Central memory CD8-positive, alpha-beta T cell (primary cell): Measurements from ENCODE around the gene NR6A1.

Experiments used
- ATAC-seq: fragments of 150-1000 bp; cut with Tn5 transposase; replicated peaks from 2 replicates; pipeline ENCODE4 v1.10.0; 2022; ENCODE audit warnings: mild to moderate bottlenecking, moderate FRiP score, moderate number of reproducible peaks; ENCODE audit not compliant: poor library complexity, severe bottlenecking; ENCODE audit errors: extremely low read depth
- DNase-seq, 2 donors: peaks; one replicate each; pipeline ENCODE4 v3.0.0; 2021; ENCODE audit warnings: low spot score in 2 of 2
- H3K27ac Mint-ChIP-seq: one replicate; pipeline ENCODE4 v1.8.0; 2022; ENCODE audit warnings: low read depth, mild to moderate bottlenecking, moderate library complexity, mixed read lengths
- H3K27me3 Mint-ChIP-seq: one replicate; pipeline ENCODE4 v1.8.0; 2022; ENCODE audit warnings: mixed read lengths
- H3K36me3 Mint-ChIP-seq: one replicate; pipeline ENCODE4 v1.8.0; 2022; ENCODE audit warnings: mild to moderate bottlenecking, moderate library complexity, mixed read lengths; ENCODE audit not compliant: insufficient read depth
- H3K4me1 Mint-ChIP-seq: one replicate; pipeline ENCODE4 v1.8.0; 2022; ENCODE audit warnings: mixed read lengths
- H3K4me3 Mint-ChIP-seq: one replicate; pipeline ENCODE4 v1.8.0; 2022; ENCODE audit warnings: mild to moderate bottlenecking, moderate library complexity, mixed read lengths
- H3K9me3 Mint-ChIP-seq: one replicate; pipeline ENCODE4 v1.8.0; 2022; ENCODE audit warnings: mixed read lengths

NR6A1 gene

DNA sequence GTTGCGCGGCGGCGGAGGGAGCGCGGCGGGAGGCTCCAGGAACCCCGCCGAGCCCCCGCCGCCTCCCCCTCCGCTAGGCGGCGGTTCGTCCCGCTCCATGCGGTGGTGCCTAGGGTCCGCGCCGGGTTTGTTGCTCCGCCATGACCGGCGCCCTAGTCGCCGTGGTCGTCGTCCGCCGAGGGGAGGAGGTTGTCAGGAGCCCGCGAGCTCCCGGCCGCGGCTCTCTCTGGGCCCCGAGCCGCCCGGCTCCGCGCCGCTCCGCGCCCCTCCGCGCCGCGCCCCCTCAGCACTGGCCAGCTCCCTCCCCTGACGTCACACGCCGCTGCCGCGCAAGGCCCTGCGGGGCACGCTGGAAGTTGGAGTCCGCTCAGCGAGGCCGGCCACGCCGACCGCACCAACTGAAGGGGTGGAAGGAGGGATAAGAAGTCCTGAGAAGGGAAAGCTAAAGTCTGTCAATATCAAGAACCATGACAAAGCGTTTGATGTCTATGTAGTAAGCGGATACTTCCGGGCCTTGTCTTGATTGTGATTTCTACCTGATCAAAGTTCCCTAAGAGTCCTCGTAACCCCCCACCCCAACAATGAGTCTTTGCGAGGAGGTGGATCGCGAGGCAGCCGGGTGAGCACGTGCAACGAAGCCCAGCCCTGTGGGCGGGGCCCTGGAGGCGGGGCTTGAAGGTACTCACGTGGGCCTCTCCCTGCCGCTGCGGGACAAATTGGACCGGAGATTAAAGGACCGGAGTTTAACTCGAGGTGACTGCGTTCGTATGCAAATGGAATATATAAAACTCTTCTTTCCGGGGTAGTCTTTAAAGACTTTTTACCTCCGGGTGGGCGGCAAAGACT is at the start of gene NR6A1:
Gene NR6A1, minus strand, starts transcription at position 291 of the 846 bp plus-strand sequence.
- peaks cover 66% of the 10 kb centered on the region for H3K27me3 Mint-ChIP-seq
- DNase-seq = peak; percentile 89 to 92

DNA sequence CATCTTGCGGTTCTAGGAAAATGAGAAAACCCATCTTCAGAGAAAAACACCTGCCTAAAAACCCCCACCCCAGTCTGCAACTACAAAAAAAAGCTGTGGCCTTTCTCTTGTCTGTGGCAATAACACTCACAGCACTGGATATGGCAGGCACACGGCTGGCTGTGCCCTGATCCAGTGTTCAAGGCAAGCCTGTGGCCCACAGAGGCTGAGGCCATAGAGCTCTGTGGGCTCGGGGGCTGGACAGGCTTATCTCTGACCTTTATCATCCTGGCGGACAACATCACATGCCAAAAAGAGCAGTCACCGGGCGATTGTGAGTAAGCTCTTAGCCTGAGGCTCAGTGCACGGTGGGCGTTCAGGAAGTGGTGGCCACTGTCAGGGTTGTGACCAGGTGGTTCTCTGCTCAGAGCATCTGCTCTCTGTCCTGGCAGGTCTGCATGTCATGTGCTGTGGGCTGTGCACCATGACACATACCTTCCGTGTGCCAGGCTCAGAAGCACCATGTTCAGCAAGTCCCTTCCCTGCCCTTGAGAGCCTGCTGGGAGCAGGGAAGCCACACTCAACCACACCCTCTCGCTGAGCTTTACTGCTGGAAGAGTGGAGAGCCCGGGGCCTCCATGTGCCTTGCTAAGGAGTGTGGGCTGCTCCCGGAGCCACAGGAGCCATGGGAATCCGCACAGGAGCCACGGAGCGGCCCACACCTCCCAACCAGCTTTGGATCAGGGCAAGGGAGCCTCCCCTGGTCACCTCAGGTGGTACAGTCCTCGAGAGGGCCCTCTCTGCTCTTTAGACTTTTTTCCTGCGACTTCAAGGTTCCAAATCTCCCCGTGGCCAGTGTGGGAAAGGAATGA is 47.5 kb upstream of the NR6A1 start:
- H3K9me3 Mint-ChIP-seq = no peaks in the 10 kb centered on the region
- no peaks in the 10 kb centered on the region for H3K4me1 Mint-ChIP-seq
- peaks cover 36% of the 10 kb centered on the region for H3K27me3 Mint-ChIP-seq
- ATAC-seq = no peak
- peaks cover under 1% of the 10 kb centered on the region for H3K36me3 Mint-ChIP-seq
- H3K4me3 Mint-ChIP-seq = no peak overlapping the region
- no peak for DNase-seq
- H3K27ac Mint-ChIP-seq = no peak overlapping the region

More for the DNA sequence above, at the start of gene NR6A1:
- Mint-ChIP-seq H3K4me3 (peak within 1 kb of the TSS; percentile 83), H3K36me3 (peaks cover 15% of the 10 kb centered on the region), H3K27ac (peak within 1 kb of the TSS; percentile 85), H3K4me1 (peaks cover 44% of the 10 kb centered on the region), H3K9me3 (no peaks in the 10 kb centered on the region)
- peak; percentile 91 for ATAC-seq

DNA sequence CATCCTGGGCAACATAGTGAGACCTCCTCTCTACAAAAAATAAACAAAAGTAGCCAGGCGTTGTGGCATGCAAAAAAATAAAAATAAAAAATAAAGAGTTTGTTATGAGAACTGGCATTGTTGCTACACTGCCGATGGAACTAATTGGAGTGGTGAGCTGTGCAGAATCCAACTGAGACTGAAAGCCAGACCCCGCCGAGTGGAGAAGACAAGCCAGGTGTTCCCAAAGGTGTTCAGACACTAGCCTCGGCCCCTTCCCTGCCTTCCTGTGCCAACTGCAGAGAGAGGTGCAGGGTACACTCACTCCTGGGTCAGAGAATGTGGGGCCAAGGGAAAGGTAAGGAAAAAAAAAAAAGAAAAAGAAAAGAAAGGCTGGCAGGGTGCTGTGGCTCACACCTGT is 44.5 kb upstream of the NR6A1 start:
- no peak overlapping the region for H3K27ac Mint-ChIP-seq
- no peaks in the 10 kb centered on the region for H3K4me1 Mint-ChIP-seq
- H3K36me3 Mint-ChIP-seq = no peaks in the 10 kb centered on the region
- H3K9me3 Mint-ChIP-seq = no peaks in the 10 kb centered on the region
- no peak for ATAC-seq
- no peak for DNase-seq
- H3K27me3 Mint-ChIP-seq = peaks cover 29% of the 10 kb centered on the region
- H3K4me3 Mint-ChIP-seq = no peak overlapping the region

DNA sequence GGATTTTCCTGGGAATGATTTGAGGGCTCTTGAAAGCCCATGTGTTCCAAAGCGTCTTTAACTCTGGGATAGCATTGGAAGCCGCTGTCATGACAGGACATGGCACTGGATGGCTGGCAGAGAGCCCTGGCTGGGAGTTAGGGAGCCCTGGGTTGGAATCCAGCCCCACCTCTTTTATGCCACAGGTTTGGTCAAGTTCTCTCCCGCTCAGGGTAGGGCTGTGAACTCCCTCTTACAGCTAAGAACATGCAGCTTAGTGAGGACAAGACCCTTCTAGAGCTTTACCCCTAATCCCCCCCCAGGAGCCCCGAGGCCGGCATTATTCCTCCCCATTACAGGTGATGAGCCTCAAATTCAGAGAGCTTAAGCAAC is 43.0 kb upstream of the NR6A1 start:
- H3K4me1 Mint-ChIP-seq = no peaks in the 10 kb centered on the region
- no peaks in the 10 kb centered on the region for H3K36me3 Mint-ChIP-seq
- ATAC-seq (no peak), DNase-seq (no peak)
- no peak overlapping the region for H3K27ac Mint-ChIP-seq
- H3K27me3 Mint-ChIP-seq = peaks cover 22% of the 10 kb centered on the region
- H3K9me3 Mint-ChIP-seq = no peaks in the 10 kb centered on the region
- no peak overlapping the region for H3K4me3 Mint-ChIP-seq

DNA sequence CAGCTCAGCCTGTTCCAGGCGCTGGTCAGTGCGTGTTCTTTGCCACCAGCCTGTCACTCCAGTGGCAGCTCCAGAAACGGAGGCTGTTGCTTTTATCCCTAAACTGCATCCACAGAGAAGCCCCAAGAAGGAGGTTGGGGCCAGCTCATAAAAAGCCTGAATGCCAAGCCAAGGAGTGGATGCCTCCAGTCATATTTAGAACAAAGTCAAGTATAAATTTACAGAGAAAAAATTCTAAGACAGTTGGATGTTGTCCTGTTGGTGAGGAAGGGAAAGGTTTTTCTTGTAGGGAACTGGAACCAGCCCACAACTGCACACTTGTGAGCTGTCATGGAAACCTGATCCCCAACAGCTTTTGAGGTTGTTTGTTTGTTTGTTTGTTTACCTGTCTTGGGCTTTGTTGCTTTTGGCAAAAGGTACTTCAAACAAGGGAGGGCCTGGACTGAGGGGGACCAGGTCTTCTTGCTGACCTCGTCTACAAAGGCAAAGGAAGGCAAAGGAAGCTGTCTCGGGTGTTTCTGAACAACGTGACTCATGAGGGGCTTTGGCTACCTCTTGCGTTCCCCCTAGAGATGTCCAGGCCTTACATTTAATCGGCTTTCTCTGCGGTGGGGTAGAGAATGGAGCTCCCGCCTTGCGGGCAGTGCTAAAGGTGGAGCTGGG is 42.5 kb upstream of the NR6A1 start:
- Mint-ChIP-seq H3K27ac (no peak overlapping the region), H3K4me1 (no peaks in the 10 kb centered on the region), H3K9me3 (no peaks in the 10 kb centered on the region), H3K27me3 (peaks cover 21% of the 10 kb centered on the region), H3K4me3 (no peak overlapping the region), H3K36me3 (no peaks in the 10 kb centered on the region)
- DNase-seq = no peak
- ATAC-seq = no peak

DNA sequence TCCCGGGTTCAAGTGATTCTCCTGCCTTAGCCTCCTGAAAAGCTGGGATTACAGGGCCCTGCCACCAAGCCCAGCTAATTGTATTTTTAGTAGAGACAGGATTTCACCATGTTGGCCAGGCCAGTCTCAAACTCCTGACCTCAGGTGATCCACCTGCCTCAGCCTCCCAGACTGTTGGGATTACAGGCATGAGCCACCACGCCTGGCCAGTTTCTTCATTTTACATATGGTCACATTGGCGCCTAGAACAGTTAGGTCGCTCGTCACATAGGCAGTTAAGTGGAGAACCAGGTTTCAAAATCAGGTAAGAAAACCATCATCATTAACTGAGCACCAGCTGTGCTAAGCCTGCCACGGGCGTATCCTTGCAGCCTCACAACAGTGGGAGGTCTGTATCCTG is 41.9 kb upstream of the NR6A1 start:
- no peaks in the 10 kb centered on the region for H3K9me3 Mint-ChIP-seq
- H3K4me3 Mint-ChIP-seq = no peak overlapping the region
- DNase-seq = no peak
- no peak overlapping the region for H3K27ac Mint-ChIP-seq
- no peaks in the 10 kb centered on the region for H3K4me1 Mint-ChIP-seq
- ATAC-seq = no peak
- H3K36me3 Mint-ChIP-seq = no peaks in the 10 kb centered on the region
- H3K27me3 Mint-ChIP-seq = peaks cover 21% of the 10 kb centered on the region

DNA sequence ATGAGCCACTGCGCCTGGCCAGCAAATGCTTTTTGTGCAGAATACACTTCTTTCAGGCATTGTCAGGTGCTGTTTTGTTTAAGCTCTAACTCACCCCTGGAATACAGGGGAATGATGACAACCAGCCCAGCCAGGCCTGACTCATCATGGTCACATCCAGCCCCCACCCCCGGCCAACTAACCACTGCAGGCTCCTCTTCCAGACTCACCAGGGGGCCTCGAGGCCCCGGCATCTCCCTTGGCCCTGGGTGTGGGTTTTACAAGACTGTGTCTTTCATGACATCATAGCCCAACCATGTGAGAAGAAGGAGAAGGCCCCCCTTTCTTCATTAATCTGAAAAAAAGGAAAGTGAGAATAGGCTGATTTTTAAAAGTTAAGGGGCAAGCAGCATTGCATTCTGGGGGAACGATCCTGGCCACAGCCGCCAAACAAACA is 41.3 kb upstream of the NR6A1 start:
- DNase-seq (no peak), ATAC-seq (no peak)
- no peaks in the 10 kb centered on the region for H3K4me1 Mint-ChIP-seq
- no peaks in the 10 kb centered on the region for H3K9me3 Mint-ChIP-seq
- no peaks in the 10 kb centered on the region for H3K36me3 Mint-ChIP-seq
- no peak overlapping the region for H3K27ac Mint-ChIP-seq
- H3K27me3 Mint-ChIP-seq = peaks cover 21% of the 10 kb centered on the region
- H3K4me3 Mint-ChIP-seq = no peak overlapping the region

DNA sequence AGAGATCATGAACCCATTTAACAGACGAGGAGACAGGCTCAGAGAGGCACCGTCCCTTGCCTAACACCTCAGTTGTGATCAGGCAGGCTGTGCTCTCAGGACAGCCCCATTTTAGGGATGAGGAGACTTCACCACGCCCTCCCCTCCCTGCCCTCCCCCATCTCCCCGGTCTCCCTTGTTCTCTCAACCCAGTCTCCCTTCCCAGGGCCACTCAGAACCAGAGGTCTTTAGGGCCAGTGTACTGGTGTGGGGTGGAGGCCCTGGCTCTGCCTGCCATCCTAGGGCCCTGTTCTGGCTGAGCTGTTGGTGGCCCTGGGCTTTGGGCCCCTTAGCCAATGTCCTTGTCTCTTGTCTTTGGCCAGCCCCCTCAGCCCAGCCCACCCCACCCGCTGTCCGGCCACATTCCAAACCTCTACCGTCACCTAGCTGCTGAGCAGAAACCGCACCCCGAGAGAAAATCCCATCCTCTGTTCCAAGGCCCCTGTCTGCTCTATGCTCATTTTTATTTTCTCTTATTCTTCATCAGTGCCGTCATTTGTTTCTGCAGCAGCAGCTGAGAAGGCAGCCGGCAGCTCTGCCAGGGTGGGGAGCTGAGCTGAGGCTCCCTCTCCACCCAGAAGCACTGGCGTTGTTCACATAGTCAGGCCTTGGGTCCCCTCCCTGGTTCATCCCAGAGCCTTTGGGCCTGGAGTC is 39.7 kb upstream of the NR6A1 start:
- Mint-ChIP-seq H3K36me3 (no peaks in the 10 kb centered on the region), H3K4me1 (no peaks in the 10 kb centered on the region), H3K9me3 (no peaks in the 10 kb centered on the region), H3K27me3 (peaks cover 14% of the 10 kb centered on the region), H3K4me3 (no peak overlapping the region), H3K27ac (no peak overlapping the region)
- DNase-seq (no peak), ATAC-seq (no peak)

DNA sequence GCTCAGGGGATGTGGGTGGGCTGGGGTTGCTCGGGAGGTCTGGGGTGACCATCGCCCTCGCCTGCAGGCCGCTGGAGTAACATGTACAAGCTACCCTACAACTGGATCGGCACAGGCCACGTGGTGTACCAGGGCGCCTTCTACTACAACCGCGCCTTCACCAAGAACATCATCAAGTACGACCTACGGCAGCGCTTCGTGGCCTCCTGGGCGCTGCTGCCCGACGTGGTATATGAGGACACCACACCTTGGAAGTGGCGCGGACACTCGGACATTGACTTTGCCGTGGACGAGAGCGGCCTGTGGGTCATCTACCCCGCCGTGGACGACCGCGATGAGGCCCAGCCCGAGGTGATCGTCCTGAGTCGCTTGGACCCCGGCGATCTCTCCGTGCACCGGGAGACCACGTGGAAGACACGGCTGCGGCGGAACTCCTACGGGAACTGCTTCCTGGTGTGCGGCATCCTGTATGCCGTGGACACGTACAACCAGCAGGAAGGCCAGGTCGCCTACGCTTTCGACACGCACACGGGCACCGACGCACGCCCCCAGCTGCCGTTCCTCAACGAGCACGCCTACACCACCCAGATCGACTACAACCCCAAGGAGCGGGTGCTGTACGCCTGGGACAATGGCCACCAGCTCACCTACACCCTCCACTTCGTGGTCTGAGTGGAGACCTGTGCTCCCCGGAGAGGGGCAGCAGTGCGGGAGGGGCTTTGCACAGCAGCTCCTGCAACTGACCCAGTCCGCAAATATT is 38.8 kb upstream of the NR6A1 start:
- DNase-seq = no peak
- no peak overlapping the region for H3K4me3 Mint-ChIP-seq
- H3K9me3 Mint-ChIP-seq = no peaks in the 10 kb centered on the region
- no peak overlapping the region for H3K27ac Mint-ChIP-seq
- no peak for ATAC-seq
- H3K36me3 Mint-ChIP-seq = no peaks in the 10 kb centered on the region
- no peaks in the 10 kb centered on the region for H3K4me1 Mint-ChIP-seq
- H3K27me3 Mint-ChIP-seq = peaks cover 14% of the 10 kb centered on the region

DNA sequence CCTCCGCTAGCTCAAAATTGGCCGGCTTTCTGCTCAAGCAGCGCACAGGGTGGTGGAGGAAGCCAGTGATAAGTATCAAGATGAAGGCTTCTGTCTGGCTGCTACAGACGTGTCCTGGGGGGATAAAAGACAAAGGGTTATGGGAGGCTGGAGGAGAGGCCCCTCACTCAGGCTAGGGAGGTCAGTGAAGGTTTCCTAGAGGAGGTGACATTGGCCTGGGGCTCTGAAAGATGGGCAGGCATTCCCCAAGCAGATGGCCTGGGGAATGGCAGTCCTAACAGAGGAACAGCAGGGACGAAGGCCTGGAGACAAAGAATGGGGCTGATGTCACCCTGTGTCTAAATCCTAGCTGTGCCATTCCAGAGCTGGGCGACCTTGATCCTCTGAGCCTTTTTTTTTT is 38.1 kb upstream of the NR6A1 start:
- H3K36me3 Mint-ChIP-seq = no peaks in the 10 kb centered on the region
- H3K4me3 Mint-ChIP-seq = no peak overlapping the region
- no peaks in the 10 kb centered on the region for H3K4me1 Mint-ChIP-seq
- H3K27me3 Mint-ChIP-seq = peaks cover 14% of the 10 kb centered on the region
- ATAC-seq (no peak), DNase-seq (no peak)
- H3K27ac Mint-ChIP-seq = no peak overlapping the region
- H3K9me3 Mint-ChIP-seq = no peaks in the 10 kb centered on the region

DNA sequence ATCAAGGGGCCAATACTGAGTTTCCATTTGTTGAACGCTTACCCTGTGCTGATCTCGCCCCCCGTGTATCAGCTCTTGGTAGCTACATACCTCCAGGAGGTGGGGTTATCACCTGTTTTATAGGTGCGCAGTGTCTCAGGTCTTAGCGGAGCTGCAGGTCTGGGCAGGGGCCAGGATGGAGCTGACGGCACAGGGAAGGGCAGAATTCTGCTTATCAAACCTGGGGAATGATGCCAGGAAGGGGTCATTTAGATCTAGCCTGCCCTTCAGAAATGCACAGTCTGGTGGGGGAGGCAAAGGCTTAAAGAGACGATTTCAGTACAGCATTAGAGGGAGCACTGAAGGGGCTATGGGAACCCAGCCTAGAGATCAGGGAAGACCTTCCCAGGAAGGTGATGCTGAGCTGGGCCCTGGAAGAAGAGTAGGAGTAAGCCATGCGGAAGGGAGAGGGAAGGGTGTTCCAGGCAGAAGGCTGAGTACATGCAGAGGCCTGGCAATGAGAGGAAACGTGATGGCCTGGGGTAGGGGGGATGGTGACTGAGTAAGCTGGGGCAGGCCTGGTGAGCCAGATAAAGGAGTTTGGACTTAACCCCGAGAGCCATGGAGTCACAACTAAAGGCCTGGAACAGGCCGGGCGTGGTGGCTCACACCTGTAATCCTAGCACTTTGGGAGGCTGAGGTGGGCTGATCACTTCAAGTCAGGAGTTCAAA is 37.3 kb upstream of the NR6A1 start:
- ATAC-seq (no peak), DNase-seq (no peak)
- Mint-ChIP-seq H3K27me3 (peaks cover 14% of the 10 kb centered on the region), H3K9me3 (no peaks in the 10 kb centered on the region), H3K27ac (no peak overlapping the region), H3K4me3 (no peak overlapping the region), H3K36me3 (no peaks in the 10 kb centered on the region), H3K4me1 (no peaks in the 10 kb centered on the region)
